Endothelial cell of umbilical vein (primary cell): ENCODE measurements around the gene SGO1. TPM values are rescaled to one million over a fixed set of nuclear protein-coding genes. Genes with fewer than 3 reads are reported as not detected.

ENCODE experiments used
- BruUV-seq: library from RNA; stranded (reverse); fragments of 400-500 nt; replicated peaks from 2 replicates; lab custom pipeline; 2021; lab: Mats Ljungman, UMichigan
- CTCF ChIA-PET: fragments of 300-600, 350-600 bp; sonication (Branson Sonifier 250); formaldehyde crosslinking; loops from one replicate; lab custom pipeline; 2021; ENCODE audit warnings: antibody characterized with exemption, inconsistent platforms; lab: Charles Lee
- POLR2A ChIA-PET: fragments of 300-600, 350-600 bp; sonication (Branson Sonifier 250); formaldehyde crosslinking; loops from one replicate; lab custom pipeline; 2021; ENCODE audit warnings: antibody characterized with exemption, inconsistent platforms; lab: Charles Lee
- DNase-seq: peaks from one replicate; pipeline ENCODE4 v3.0.0-alpha.2; 2011; ENCODE audit warnings: low read depth, low spot score
- FAIRE-seq: peaks from 2 replicates; lab custom pipeline; 2011; peaks lifted over from hg19 to GRCh38; lab: Jason Lieb, UNC
- H2AFZ ChIP-seq: 2 replicates; pipeline ENCODE4 v1.6.0; 2012; ENCODE audit warnings: low read depth, low read length, control low read depth, inconsistent platforms
- H3K27ac ChIP-seq: 2 replicates; pipeline ENCODE4 v1.5.1; 2011; ENCODE audit warnings: low read depth, mild to moderate bottlenecking, control low read depth, low read length, moderate library complexity; ENCODE audit not compliant: insufficient read depth
- H3K27me3 ChIP-seq, 2 experiments: 2 replicates each; pipeline versions ENCODE4 v1.6.0 to v1.6.1; 2011; ENCODE audit warnings: low read length in 2 of 2, mixed read lengths in 1 of 2; ENCODE audit not compliant: control insufficient read depth in 2 of 2, insufficient read depth in 2 of 2
- H3K36me3 ChIP-seq, 2 experiments: 2 replicates in 1 of 2; 3 replicates in 1 of 2; pipeline ENCODE4 v1.5.1; 2011; ENCODE audit warnings: low read length in 2 of 2, mild to moderate bottlenecking in 1 of 2, moderate library complexity in 1 of 2; ENCODE audit not compliant: control insufficient read depth in 2 of 2, insufficient read depth in 2 of 2; ENCODE audit errors: extremely low read depth in 1 of 2
- H3K4me1 ChIP-seq: 3 replicates; pipeline ENCODE4 v1.5.1; 2011; ENCODE audit warnings: mild to moderate bottlenecking, low read length; ENCODE audit not compliant: control insufficient read depth, insufficient read depth; ENCODE audit errors: extremely low read depth
- H3K4me2 ChIP-seq: 2 replicates; pipeline ENCODE4 v1.6.1; 2011; ENCODE audit warnings: low read length, control low read depth, mixed read lengths; ENCODE audit not compliant: insufficient read depth
- H3K4me3 ChIP-seq, 3 experiments: fragments of 200-600 bp in 1 of 3; sonication (generic), shearing (Covaris generic) in 1 of 3; replicated peaks in 1 of 3; 2 replicates each; pipeline ENCODE4 v1.5.1; 2011 to 2016; ENCODE audit warnings: control low read depth in 3 of 3, low read length in 3 of 3, mild to moderate bottlenecking in 2 of 3, inconsistent platforms in 1 of 3, low read depth in 1 of 3, moderate library complexity in 1 of 3; ENCODE audit not compliant: insufficient read depth in 1 of 3
- H3K79me2 ChIP-seq: 2 replicates; pipeline ENCODE4 v1.6.0; 2012; ENCODE audit warnings: low read length, inconsistent platforms; ENCODE audit not compliant: control insufficient read depth, insufficient read depth
- H3K9ac ChIP-seq: replicated peaks from 2 replicates; pipeline ENCODE3; 2011; ENCODE audit warnings: low read length, control low read depth; ENCODE audit not compliant: insufficient read depth; ENCODE audit errors: extremely low read depth
- H3K9me1 ChIP-seq: replicated peaks from 3 replicates; pipeline ENCODE4 v1.6.0; 2011; ENCODE audit warnings: mild to moderate bottlenecking, low read length; ENCODE audit not compliant: control insufficient read depth, insufficient read depth; ENCODE audit errors: extremely low read depth
- H3K9me3 ChIP-seq: replicated peaks from 2 replicates; pipeline ENCODE4 v1.5.1; 2012; ENCODE audit warnings: low read length, inconsistent platforms; ENCODE audit not compliant: control insufficient read depth, insufficient read depth
- H4K20me1 ChIP-seq: replicated peaks from 2 replicates; pipeline ENCODE3; 2011; ENCODE audit warnings: mild to moderate bottlenecking, low read length; ENCODE audit not compliant: control insufficient read depth, insufficient read depth; ENCODE audit errors: extremely low read depth
- EZH2 ChIP-seq: IDR thresholded peaks from 2 replicates; pipeline ENCODE4 v1.6.1; 2012; ENCODE audit warnings: borderline replicate concordance, low read depth, mild to moderate bottlenecking, moderate library complexity, low read length, inconsistent platforms; ENCODE audit not compliant: severe bottlenecking
- FOS ChIP-seq: IDR thresholded peaks from 2 replicates; pipeline ENCODE4 v1.6.1; 2011; ENCODE audit warnings: mild to moderate bottlenecking, low read length, moderate library complexity, borderline replicate concordance; ENCODE audit not compliant: insufficient read depth
- GATA2 ChIP-seq: IDR thresholded peaks from 2 replicates; pipeline ENCODE4 v1.7.0; 2011; ENCODE audit warnings: low read depth, mild to moderate bottlenecking, moderate library complexity, mixed read lengths, low read length; ENCODE audit not compliant: insufficient read length, insufficient read depth
- JUN ChIP-seq: IDR thresholded peaks from 2 replicates; pipeline ENCODE4 v1.6.1; 2011; ENCODE audit warnings: borderline replicate concordance, low read depth; ENCODE audit not compliant: insufficient read length, insufficient read depth
- MYC ChIP-seq: IDR thresholded peaks from one replicate; pipeline ENCODE4 v1.6.1; 2011; ENCODE audit warnings: mild to moderate bottlenecking, low read depth, low read length
- POLR2A ChIP-seq: IDR thresholded peaks from 2 replicates; pipeline ENCODE4 v1.6.1; 2012; ENCODE audit warnings: low read depth, mild to moderate bottlenecking, control low read depth, low read length
- POLR2AphosphoS5 ChIP-seq: IDR thresholded peaks from 2 replicates; pipeline ENCODE4 v1.6.1; 2012; ENCODE audit warnings: low read depth, mild to moderate bottlenecking, control low read depth, low read length, moderate library complexity; ENCODE audit not compliant: insufficient read depth
- dilution Hi-C: fragments of 300-500 bp; cut with MboI; formaldehyde crosslinking; loops from one replicate; pipeline ENCODE4 v1.15.0; 2019; ENCODE audit warnings: low sequenced_read_pairs; ENCODE audit not compliant: extremely low pct_ligation_motif_present
- intact Hi-C: fragments of 100-400 bp; cut with micrococcal nuclease; formaldehyde crosslinking; loops from one replicate; pipeline ENCODE4 v1.10.0; 2022
- polyA plus RNA-seq, 4 experiments: library from polyadenylated mRNA; depleted of rRNA in 3 of 4; stranded (reverse) in 3 of 4; unstranded in 1 of 4; fragments of >200 nt; gene quantifications; 2 replicates each; pipeline versions ENCODE4 v1.2.1 to v1.2.3, GENCODE V29; 2011 to 2012; ENCODE audit warnings: missing spikeins in 1 of 4
- total RNA-seq: library from RNA; stranded (reverse); gene quantifications from 2 replicates; pipeline ENCODE4 v1.2.3, GENCODE V29; 2021
- TF ChIP-seq, protein P1 (sequence below), 2 donors: IDR thresholded peaks; 1 replicate in 1 of 2; 2 replicates in 1 of 2; pipeline ENCODE4 v1.5.1; 2011; ENCODE audit warnings: low read length in 2 of 2, mild to moderate bottlenecking in 2 of 2, moderate library complexity in 2 of 2, control low read depth in 1 of 2, inconsistent platforms in 1 of 2, low read depth in 1 of 2; ENCODE audit not compliant: insufficient read depth in 1 of 2; ENCODE audit errors: extremely low read depth in 1 of 2
- TF ChIP-seq, protein P2 (sequence below): IDR thresholded peaks from 2 replicates; pipeline ENCODE4 v1.6.1; 2011; ENCODE audit not compliant: insufficient read depth, insufficient read length

Gene SGO1
- total and polyA plus RNA-seq, 2 donors (not counting 3 experiments of a cell fraction or from before 2014, with no cell fraction given) = 2.0 to 21.7 TPM

GRCh38 chr3:20173844-20174410 lies 12.1 kb downstream of the SGO1 start:
- H3K27me3 ChIP-seq = no peaks in the 10 kb centered on the region
- H4K20me1 ChIP-seq = no peaks in the 10 kb centered on the region
- no peak for FAIRE-seq
- H3K27ac ChIP-seq = no peak overlapping the region
- no peaks in the 10 kb centered on the region for H3K9me1 ChIP-seq
- no peak overlapping the region for H3K4me3 ChIP-seq
- no peaks in the 10 kb centered on the region for H3K79me2 ChIP-seq
- H3K9ac ChIP-seq = no peak overlapping the region
- ChIA-PET POLR2A (no interaction called here), CTCF (interaction anchor here (0.9 kb wide), 1 partner anchor 9 kb away, joined by 3 read pairs; no protein-coding TSS in a partner anchor)
- H3K9me3 ChIP-seq = no peaks in the 10 kb centered on the region
- BruUV-seq = no TSS peak
- dilution Hi-C loops (no loop called here), intact Hi-C loops (no loop called here)
- no peak overlapping the region for H3K4me2 ChIP-seq
- H2AFZ ChIP-seq = no peak overlapping the region
- no peak for TF ChIP-seq MYC
- TF ChIP-seq, protein P1, sequence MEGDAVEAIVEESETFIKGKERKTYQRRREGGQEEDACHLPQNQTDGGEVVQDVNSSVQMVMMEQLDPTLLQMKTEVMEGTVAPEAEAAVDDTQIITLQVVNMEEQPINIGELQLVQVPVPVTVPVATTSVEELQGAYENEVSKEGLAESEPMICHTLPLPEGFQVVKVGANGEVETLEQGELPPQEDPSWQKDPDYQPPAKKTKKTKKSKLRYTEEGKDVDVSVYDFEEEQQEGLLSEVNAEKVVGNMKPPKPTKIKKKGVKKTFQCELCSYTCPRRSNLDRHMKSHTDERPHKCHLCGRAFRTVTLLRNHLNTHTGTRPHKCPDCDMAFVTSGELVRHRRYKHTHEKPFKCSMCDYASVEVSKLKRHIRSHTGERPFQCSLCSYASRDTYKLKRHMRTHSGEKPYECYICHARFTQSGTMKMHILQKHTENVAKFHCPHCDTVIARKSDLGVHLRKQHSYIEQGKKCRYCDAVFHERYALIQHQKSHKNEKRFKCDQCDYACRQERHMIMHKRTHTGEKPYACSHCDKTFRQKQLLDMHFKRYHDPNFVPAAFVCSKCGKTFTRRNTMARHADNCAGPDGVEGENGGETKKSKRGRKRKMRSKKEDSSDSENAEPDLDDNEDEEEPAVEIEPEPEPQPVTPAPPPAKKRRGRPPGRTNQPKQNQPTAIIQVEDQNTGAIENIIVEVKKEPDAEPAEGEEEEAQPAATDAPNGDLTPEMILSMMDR (IDR thresholded peaks at IDR 0.05; ENCODE audit: extremely low read depth in 1 of 2, insufficient read depth in 1 of 2, low read depth in 1 of 2, low read length in 2 of 2) = no peak
- no peak for TF ChIP-seq FOS
- DNase-seq = no peak
- H3K4me1 ChIP-seq = no peaks in the 10 kb centered on the region
- no peaks in the 10 kb centered on the region for H3K36me3 ChIP-seq

- FAIRE-seq (no peak), DNase-seq (no peak)
- Histone ChIP-seq H3K9me1 (no peaks in the 10 kb centered on the region), H3K27me3 (no peaks in the 10 kb centered on the region), H2AFZ (no peak overlapping the region), H3K36me3 (peaks cover 0 to 5% of the 10 kb centered on the region in 2 experiments), H3K4me3 (no peak overlapping the region), H3K4me1 (no peaks in the 10 kb centered on the region), H4K20me1 (no peaks in the 10 kb centered on the region), H3K27ac (no peak overlapping the region), H3K4me2 (no peak overlapping the region), H3K79me2 (no peaks in the 10 kb centered on the region), H3K9ac (no peak overlapping the region), H3K9me3 (no peaks in the 10 kb centered on the region)
- intact Hi-C loops = no loop called here
- TF ChIP-seq EZH2 (no peak), MYC (no peak), JUN (no peak), POLR2AphosphoS5 (no peak), POLR2A (no peak), GATA2 (no peak), FOS (no peak)
- TF ChIP-seq, protein P2, sequence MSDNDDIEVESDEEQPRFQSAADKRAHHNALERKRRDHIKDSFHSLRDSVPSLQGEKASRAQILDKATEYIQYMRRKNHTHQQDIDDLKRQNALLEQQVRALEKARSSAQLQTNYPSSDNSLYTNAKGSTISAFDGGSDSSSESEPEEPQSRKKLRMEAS = no peak
- TF ChIP-seq, protein P1 (IDR thresholded peaks at IDR 0.05; ENCODE audit: extremely low read depth in 1 of 2, insufficient read depth in 1 of 2, low read depth in 1 of 2, low read length in 2 of 2) = no peak
- no TSS peak for BruUV-seq
- POLR2A ChIA-PET = no interaction called here
- dilution Hi-C loops = no loop called here
- CTCF ChIA-PET = interaction anchor here (0.6 to 1.9 kb wide), 3 partner anchors 11 to 1740 kb away, joined by 3 to 5 read pairs (median 3); partner anchors contain the start of gene KAT2B
Measured at GRCh38 chr3:20161714-20162113, 24.3 kb downstream of the SGO1 start.
